ENCODE data around the gene CCNG1. TPM values are rescaled to one million over a fixed set of nuclear protein-coding genes. Genes with fewer than 3 reads are reported as not detected.
"Not testable (repeated sequence)": the region's sequence is repeated elsewhere in the genome, so short reads cannot be mapped to it uniquely, and the experiment has no call there.

CCNG1 gene
- total and polyA plus RNA-seq, 2 donors (not counting 1 experiment from before 2014, with no cell fraction given), result 210 to 449 TPM

DNA sequence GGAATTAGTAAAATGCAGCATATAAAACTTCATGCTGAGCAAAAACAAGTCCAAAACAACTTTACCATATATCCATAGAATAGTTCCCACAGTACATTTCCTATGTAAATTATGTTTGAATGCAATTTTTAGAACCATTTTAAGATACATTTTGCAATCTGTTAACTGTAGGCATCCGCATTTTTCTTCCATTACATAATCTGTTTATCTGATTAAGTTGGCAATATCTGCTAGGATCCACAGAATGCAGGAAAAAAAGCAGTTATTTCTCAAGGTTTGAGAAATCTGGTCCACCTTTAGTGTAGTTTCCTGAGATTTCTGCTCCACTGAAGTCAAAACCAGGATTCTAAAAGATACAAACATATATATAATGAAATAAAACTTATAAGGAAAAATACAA lies 16.3 kb downstream of the CCNG1 start:
- no peak overlapping the region for H3K4me2 ChIP-seq (ENCODE audit: extremely low read depth, insufficient read depth, low read length)
- H3K9me3 ChIP-seq (ENCODE audit: control insufficient read depth, insufficient read depth, low read depth, low read length), result no peaks in the 10 kb centered on the region
- peak; percentile 33 to 35 for DNase-seq (ENCODE audit: low read depth in 2 of 2)
- no peak overlapping the region for H3K9ac ChIP-seq (ENCODE audit: insufficient read depth, low read length)
- H3K27ac ChIP-seq (ENCODE audit: insufficient read depth, low read length), result no peak overlapping the region
- no peak overlapping the region for H3K4me3 ChIP-seq (replicated peaks in 1 of 4; ENCODE audit: control extremely low read depth in 1 of 4, insufficient read depth in 1 of 4, low read depth in 3 of 4, low read length in 4 of 4)
- no peaks in the 10 kb centered on the region for H3K4me1 ChIP-seq (ENCODE audit: control insufficient read depth, extremely low read depth, insufficient read depth, low read length)
- no peak overlapping the region for H2AFZ ChIP-seq (ENCODE audit: low read length)
- peaks cover 4% of the 10 kb centered on the region for H3K36me3 ChIP-seq (ENCODE audit: control insufficient read depth, insufficient read depth, low read length)
- peaks cover 12% of the 10 kb centered on the region for H3K79me2 ChIP-seq (ENCODE audit: control insufficient read depth, insufficient read depth, low read length)
- no peaks in the 10 kb centered on the region for H3K27me3 ChIP-seq (ENCODE audit: control insufficient read depth, insufficient read depth, low read length)
- TF ChIP-seq EZH2 (IDR thresholded peaks at IDR 0.05; ENCODE audit: low read length, missing control alignments) (no peak), CTCF (conservative IDR thresholded peaks at IDR 0.05 in 1 of 2, IDR thresholded peaks at IDR 0.05 in 1 of 2; ENCODE audit: low read depth in 1 of 2, low read length in 2 of 2) (no peak)
- no peaks in the 10 kb centered on the region for H4K20me1 ChIP-seq (ENCODE audit: control insufficient read depth, extremely low read depth, insufficient read depth, low read length)

DNA sequence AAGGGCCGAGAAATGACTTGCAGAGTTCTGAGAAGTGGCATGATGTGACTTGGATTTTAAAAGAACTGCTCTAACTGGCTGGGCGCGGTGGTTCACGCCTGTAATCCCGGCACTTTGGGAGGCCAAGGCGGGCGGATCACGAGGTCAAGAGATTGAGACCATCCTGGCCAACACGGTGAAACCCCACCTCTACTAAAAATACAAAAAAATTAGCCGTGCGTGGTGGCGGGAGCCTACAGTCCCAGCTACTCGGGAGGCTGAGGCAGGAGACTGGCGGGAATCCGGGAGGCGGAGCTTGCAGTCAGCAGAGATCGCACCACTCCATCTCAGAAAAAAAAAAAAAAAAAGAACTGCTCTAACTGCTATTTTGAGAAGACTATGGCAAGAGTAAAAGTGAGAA lies 18.0 kb downstream of the CCNG1 start:
- not testable (repeated sequence) for DNase-seq (ENCODE audit: low read depth in 2 of 2); H3K9me3 ChIP-seq (ENCODE audit: control insufficient read depth, insufficient read depth, low read depth, low read length); H3K4me1 ChIP-seq (ENCODE audit: control insufficient read depth, extremely low read depth, insufficient read depth, low read length); H4K20me1 ChIP-seq (ENCODE audit: control insufficient read depth, extremely low read depth, insufficient read depth, low read length); H3K36me3 ChIP-seq (ENCODE audit: control insufficient read depth, insufficient read depth, low read length); H3K4me3 ChIP-seq (replicated peaks in 1 of 4; ENCODE audit: control extremely low read depth in 1 of 4, insufficient read depth in 1 of 4, low read depth in 3 of 4, low read length in 4 of 4); H3K27ac ChIP-seq (ENCODE audit: insufficient read depth, low read length); H2AFZ ChIP-seq (ENCODE audit: low read length); H3K9ac ChIP-seq (ENCODE audit: insufficient read depth, low read length); H3K4me2 ChIP-seq (ENCODE audit: extremely low read depth, insufficient read depth, low read length); H3K27me3 ChIP-seq (ENCODE audit: control insufficient read depth, insufficient read depth, low read length)
- peaks cover 22% of the 10 kb centered on the region for H3K79me2 ChIP-seq (ENCODE audit: control insufficient read depth, insufficient read depth, low read length)

- peaks cover 2% of the 10 kb centered on the region for H3K36me3 ChIP-seq (ENCODE audit: control insufficient read depth, insufficient read depth, low read length)
- H2AFZ ChIP-seq (ENCODE audit: low read length), result no peak overlapping the region
- H3K4me2 ChIP-seq (ENCODE audit: extremely low read depth, insufficient read depth, low read length), result no peak overlapping the region
- no peaks in the 10 kb centered on the region for H3K27me3 ChIP-seq (ENCODE audit: control insufficient read depth, insufficient read depth, low read length)
- no peaks in the 10 kb centered on the region for H3K4me1 ChIP-seq (ENCODE audit: control insufficient read depth, extremely low read depth, insufficient read depth, low read length)
- H3K27ac ChIP-seq (ENCODE audit: insufficient read depth, low read length), result no peak overlapping the region
- H4K20me1 ChIP-seq (ENCODE audit: control insufficient read depth, extremely low read depth, insufficient read depth, low read length), result no peaks in the 10 kb centered on the region
- H3K9ac ChIP-seq (ENCODE audit: insufficient read depth, low read length), result no peak overlapping the region
- H3K9me3 ChIP-seq (ENCODE audit: control insufficient read depth, insufficient read depth, low read depth, low read length), result no peaks in the 10 kb centered on the region
- no peak for TF ChIP-seq CTCF (conservative IDR thresholded peaks at IDR 0.05 in 1 of 2, IDR thresholded peaks at IDR 0.05 in 1 of 2; ENCODE audit: low read depth in 1 of 2, low read length in 2 of 2)
- TF ChIP-seq EZH2 (IDR thresholded peaks at IDR 0.05; ENCODE audit: low read length, missing control alignments), result no peak
- DNase-seq (ENCODE audit: low read depth in 2 of 2), result peak in 1 of 2 donors; percentile 23
- H3K79me2 ChIP-seq (ENCODE audit: control insufficient read depth, insufficient read depth, low read length), result peaks cover 23% of the 10 kb centered on the region
- no peak overlapping the region for H3K4me3 ChIP-seq (replicated peaks in 1 of 4; ENCODE audit: control extremely low read depth in 1 of 4, insufficient read depth in 1 of 4, low read depth in 3 of 4, low read length in 4 of 4)
Measured at GRCh38 chr5:163456029-163456589, 18.7 kb downstream of the CCNG1 start.

Data from fibroblast of lung (primary cell).